C4-2B (cell line): ENCODE measurements around the gene PRKACB.

ENCODE experiments used
- ZFX ChIP-seq: fragments of 450-650 bp; IDR thresholded peaks from 2 replicates; pipeline ENCODE4 v1.6.1; 2017
- TF ChIP-seq, protein P1 (sequence below): fragments of 450-650 bp; conservative IDR thresholded peaks from 2 replicates; pipeline ENCODE4 v1.5.1; 2017; ENCODE audit warnings: mild to moderate bottlenecking

DNA sequence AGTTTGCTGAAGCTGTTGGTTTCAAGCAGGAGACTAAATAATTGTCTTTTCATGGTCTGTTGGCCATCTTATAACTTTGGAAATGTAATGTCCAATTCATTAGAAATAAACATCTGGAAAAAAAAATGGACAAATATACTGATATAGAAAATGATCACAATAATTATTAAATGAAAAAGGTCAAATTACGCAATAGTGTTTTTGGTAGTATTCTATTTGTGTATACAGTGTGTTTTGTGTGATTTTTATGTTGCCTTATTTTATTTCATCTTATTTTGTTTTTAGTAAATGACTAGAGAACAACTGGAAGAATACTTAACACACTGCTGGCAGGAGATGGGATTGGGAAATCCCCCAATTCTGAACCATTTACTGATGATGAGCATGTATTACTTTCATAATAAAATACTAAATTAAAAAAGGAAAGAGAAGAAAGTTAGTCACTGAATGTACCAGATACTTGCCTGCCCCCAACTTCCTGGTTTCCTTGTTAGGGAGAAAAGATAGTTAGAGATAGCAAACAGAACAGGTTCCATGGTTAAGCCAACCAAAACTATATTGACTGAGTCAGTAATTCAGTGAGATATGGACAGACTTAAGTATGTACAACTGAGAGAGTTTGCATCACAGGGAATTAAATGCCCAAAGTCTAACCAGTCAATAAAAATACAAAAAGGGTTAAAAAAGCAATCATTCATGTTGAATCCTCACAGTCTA lies 133.4 kb downstream of the PRKACB start:
- TF ChIP-seq, protein P1, sequence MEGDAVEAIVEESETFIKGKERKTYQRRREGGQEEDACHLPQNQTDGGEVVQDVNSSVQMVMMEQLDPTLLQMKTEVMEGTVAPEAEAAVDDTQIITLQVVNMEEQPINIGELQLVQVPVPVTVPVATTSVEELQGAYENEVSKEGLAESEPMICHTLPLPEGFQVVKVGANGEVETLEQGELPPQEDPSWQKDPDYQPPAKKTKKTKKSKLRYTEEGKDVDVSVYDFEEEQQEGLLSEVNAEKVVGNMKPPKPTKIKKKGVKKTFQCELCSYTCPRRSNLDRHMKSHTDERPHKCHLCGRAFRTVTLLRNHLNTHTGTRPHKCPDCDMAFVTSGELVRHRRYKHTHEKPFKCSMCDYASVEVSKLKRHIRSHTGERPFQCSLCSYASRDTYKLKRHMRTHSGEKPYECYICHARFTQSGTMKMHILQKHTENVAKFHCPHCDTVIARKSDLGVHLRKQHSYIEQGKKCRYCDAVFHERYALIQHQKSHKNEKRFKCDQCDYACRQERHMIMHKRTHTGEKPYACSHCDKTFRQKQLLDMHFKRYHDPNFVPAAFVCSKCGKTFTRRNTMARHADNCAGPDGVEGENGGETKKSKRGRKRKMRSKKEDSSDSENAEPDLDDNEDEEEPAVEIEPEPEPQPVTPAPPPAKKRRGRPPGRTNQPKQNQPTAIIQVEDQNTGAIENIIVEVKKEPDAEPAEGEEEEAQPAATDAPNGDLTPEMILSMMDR, result no peak
- TF ChIP-seq ZFX, result no peak
